ENCODE measurements around the gene MT1H.

DNA sequence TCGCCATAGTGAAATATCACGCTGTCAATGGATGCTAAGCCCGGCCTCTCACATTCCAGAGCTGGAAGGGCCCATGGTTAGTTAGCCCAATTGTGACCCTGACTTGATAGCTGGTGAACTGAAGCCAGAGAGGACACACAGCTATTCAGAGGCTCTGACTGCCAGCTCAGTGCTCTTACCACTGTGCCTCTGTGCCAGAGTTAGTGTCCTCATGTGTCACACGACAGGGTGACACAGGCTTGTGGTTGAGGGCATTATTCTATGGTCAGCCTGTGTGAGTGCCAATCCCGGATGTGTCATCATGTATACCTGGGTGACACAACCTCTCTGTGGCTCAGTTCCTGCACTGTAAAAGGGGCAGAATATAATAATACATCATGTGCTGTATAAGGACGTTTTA lies 10.2 kb downstream of the MT1H start:
- TF ChIP-seq, protein P1, sequence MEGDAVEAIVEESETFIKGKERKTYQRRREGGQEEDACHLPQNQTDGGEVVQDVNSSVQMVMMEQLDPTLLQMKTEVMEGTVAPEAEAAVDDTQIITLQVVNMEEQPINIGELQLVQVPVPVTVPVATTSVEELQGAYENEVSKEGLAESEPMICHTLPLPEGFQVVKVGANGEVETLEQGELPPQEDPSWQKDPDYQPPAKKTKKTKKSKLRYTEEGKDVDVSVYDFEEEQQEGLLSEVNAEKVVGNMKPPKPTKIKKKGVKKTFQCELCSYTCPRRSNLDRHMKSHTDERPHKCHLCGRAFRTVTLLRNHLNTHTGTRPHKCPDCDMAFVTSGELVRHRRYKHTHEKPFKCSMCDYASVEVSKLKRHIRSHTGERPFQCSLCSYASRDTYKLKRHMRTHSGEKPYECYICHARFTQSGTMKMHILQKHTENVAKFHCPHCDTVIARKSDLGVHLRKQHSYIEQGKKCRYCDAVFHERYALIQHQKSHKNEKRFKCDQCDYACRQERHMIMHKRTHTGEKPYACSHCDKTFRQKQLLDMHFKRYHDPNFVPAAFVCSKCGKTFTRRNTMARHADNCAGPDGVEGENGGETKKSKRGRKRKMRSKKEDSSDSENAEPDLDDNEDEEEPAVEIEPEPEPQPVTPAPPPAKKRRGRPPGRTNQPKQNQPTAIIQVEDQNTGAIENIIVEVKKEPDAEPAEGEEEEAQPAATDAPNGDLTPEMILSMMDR (IDR thresholded peaks at IDR 0.05): no peak
- no peak for TF ChIP-seq POLR2A (IDR thresholded peaks at IDR 0.05)

Data from esophagus squamous epithelium (tissue), 4 donors.